Mucosa of rectum (tissue), 2 donors: ENCODE measurements around the gene EIF6.
A peak's percentile ranks its signal among the peaks of the same experiment; 100 is the strongest.
"Not testable (repeated sequence)": the region's sequence is repeated elsewhere in the genome, so short reads cannot be mapped to it uniquely, and the experiment has no call there.

Source experiments
- H3K27ac ChIP-seq, 2 donors: one replicate each; pipeline ENCODE4 v1.7.0; 2013; ENCODE audit warnings: inconsistent platforms in 2 of 2, low read depth in 2 of 2, low read length in 2 of 2
- H3K27me3 ChIP-seq, 2 donors: one replicate each; pipeline ENCODE4 v1.7.0; 2013; ENCODE audit warnings: low read length in 2 of 2; ENCODE audit not compliant: control insufficient read depth in 2 of 2, insufficient read depth in 2 of 2
- H3K36me3 ChIP-seq, 2 donors: one replicate each; pipeline ENCODE4 v1.7.0; 2013; ENCODE audit warnings: low read length in 2 of 2; ENCODE audit not compliant: control insufficient read depth in 2 of 2, insufficient read depth in 2 of 2
- H3K4me1 ChIP-seq, 2 donors: one replicate each; pipeline ENCODE4 v1.7.0; 2013; ENCODE audit warnings: low read length in 2 of 2, mild to moderate bottlenecking in 1 of 2; ENCODE audit not compliant: control insufficient read depth in 2 of 2, insufficient read depth in 2 of 2
- H3K4me3 ChIP-seq, 2 donors: one replicate each; pipeline ENCODE4 v1.7.0; 2013; ENCODE audit warnings: low read length in 2 of 2
- H3K9ac ChIP-seq, 2 donors: one replicate each; pipeline ENCODE4 v1.7.0; 2013; ENCODE audit warnings: low read length in 2 of 2, low read depth in 1 of 2, mild to moderate bottlenecking in 1 of 2
- H3K9me3 ChIP-seq, 2 donors: one replicate each; pipeline ENCODE4 v1.7.0; 2013; ENCODE audit warnings: low read length in 2 of 2; ENCODE audit not compliant: control insufficient read depth in 2 of 2
- donor health status: healthy.
- donor health status: Normal muscosa, but diverticular disease.

Gene EIF6

GRCh38 chr20:35254448-35254999, 30.0 kb downstream of the EIF6 start:
- Histone ChIP-seq H3K9me3 (no peaks in the 10 kb centered on the region), H3K36me3 (peaks cover 0 to 2% of the 10 kb centered on the region in 2 donors), H3K27me3 (no peaks in the 10 kb centered on the region), H3K27ac (no peak overlapping the region), H3K4me3 (no peak overlapping the region), H3K4me1 (peaks cover 3% of the 10 kb centered on the region in 2 donors), H3K9ac (no peak overlapping the region)

- Histone ChIP-seq H3K9ac (no peak overlapping the region), H3K27me3 (no peaks in the 10 kb centered on the region), H3K27ac (no peak overlapping the region), H3K4me1 (peaks cover 3% of the 10 kb centered on the region in 2 donors), H3K36me3 (peaks cover 0 to 2% of the 10 kb centered on the region in 2 donors), H3K9me3 (no peaks in the 10 kb centered on the region), H3K4me3 (no peak overlapping the region)
Observed at GRCh38 chr20:35253010-35253409, 31.6 kb downstream of the EIF6 start.

- peak overlapping the region; percentile 34 to 40 for H3K27ac ChIP-seq
- not testable (repeated sequence) for H3K4me1 ChIP-seq, H3K9me3 ChIP-seq, H3K4me3 ChIP-seq, H3K36me3 ChIP-seq, H3K9ac ChIP-seq, H3K27me3 ChIP-seq
Observed at GRCh38 chr20:35252598-35252997, 32.0 kb downstream of the EIF6 start.

GRCh38 chr20:35252037-35252461, 32.5 kb downstream of the EIF6 start:
- no peak overlapping the region for H3K4me3 ChIP-seq
- H3K9me3 ChIP-seq = no peaks in the 10 kb centered on the region
- peaks cover 0 to under 1% of the 10 kb centered on the region in 2 donors for H3K36me3 ChIP-seq
- no peaks in the 10 kb centered on the region for H3K27me3 ChIP-seq
- peaks cover 3% of the 10 kb centered on the region in 2 donors for H3K4me1 ChIP-seq
- H3K9ac ChIP-seq = no peak overlapping the region
- peak overlapping the region; percentile 34 to 40 for H3K27ac ChIP-seq

DNA sequence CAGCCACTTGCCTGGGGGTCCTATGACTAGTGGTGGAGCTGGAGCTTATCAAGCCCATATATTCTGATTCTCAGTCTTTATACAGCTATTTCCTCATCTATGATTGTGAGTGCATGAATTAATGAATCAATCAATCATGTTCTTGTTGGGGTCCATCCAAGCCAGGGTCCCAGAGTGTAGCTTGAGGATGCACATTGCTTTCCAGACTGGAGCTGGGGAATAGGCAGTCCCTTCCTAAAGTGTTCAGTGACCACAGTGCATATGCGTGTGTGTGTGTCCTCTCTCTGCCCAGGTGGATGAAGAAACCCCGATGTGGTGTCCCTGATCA, 33.0 kb downstream of the EIF6 start:
- peaks cover 3% of the 10 kb centered on the region in 2 donors for H3K4me1 ChIP-seq
- no peaks in the 10 kb centered on the region for H3K9me3 ChIP-seq
- peak overlapping the region in 1 of 2 donors; percentile 40 for H3K27ac ChIP-seq
- no peaks in the 10 kb centered on the region for H3K36me3 ChIP-seq
- no peak overlapping the region for H3K9ac ChIP-seq
- no peak overlapping the region for H3K4me3 ChIP-seq
- no peaks in the 10 kb centered on the region for H3K27me3 ChIP-seq

GRCh38 chr20:35248641-35249475, 35.7 kb downstream of the EIF6 start:
- Histone ChIP-seq H3K36me3 (no peaks in the 10 kb centered on the region), H3K9ac (no peak overlapping the region), H3K9me3 (no peaks in the 10 kb centered on the region), H3K27ac (no peak overlapping the region), H3K4me3 (no peak overlapping the region), H3K27me3 (no peaks in the 10 kb centered on the region), H3K4me1 (peaks cover 3% of the 10 kb centered on the region in 2 donors)

GRCh38 chr20:35246723-35247122, 37.8 kb downstream of the EIF6 start:
- Histone ChIP-seq H3K9me3 (no peaks in the 10 kb centered on the region), H3K9ac (no peak overlapping the region), H3K27me3 (no peaks in the 10 kb centered on the region), H3K4me3 (no peak overlapping the region), H3K27ac (no peak overlapping the region), H3K36me3 (no peaks in the 10 kb centered on the region), H3K4me1 (peaks cover 2 to 3% of the 10 kb centered on the region in 2 donors)

- Histone ChIP-seq H3K27ac (no peak overlapping the region), H3K9ac (no peak overlapping the region), H3K4me1 (no peaks in the 10 kb centered on the region), H3K9me3 (no peaks in the 10 kb centered on the region), H3K4me3 (no peak overlapping the region), H3K27me3 (no peaks in the 10 kb centered on the region), H3K36me3 (no peaks in the 10 kb centered on the region)
Observed at GRCh38 chr20:35243986-35244385, 40.6 kb downstream of the EIF6 start.

DNA sequence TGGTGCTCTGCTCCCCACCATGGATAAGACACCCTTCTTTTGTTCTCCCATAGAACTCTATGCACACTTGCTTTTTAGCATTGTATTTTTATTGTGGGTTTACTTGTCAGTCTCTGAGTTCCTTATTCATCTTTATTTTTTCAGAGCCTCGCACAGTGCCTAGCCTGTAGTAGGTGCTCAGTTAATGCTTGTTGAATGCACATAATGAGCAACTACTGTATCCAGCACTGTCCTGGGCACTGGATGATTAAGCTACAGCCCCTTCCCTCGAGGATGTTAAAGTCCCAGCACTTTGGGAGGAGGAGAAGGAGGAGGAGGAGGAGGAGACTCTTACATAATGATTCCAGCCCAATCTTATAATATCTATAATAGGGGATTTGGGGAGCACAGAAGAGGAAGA, 41.3 kb downstream of the EIF6 start:
- H3K4me3 ChIP-seq = no peak overlapping the region
- no peaks in the 10 kb centered on the region for H3K9me3 ChIP-seq
- H3K9ac ChIP-seq = no peak overlapping the region
- H3K4me1 ChIP-seq = no peaks in the 10 kb centered on the region
- H3K27ac ChIP-seq = no peak overlapping the region
- H3K36me3 ChIP-seq = no peaks in the 10 kb centered on the region
- no peaks in the 10 kb centered on the region for H3K27me3 ChIP-seq

- H3K4me3 ChIP-seq = no peak overlapping the region
- H3K4me1 ChIP-seq = no peaks in the 10 kb centered on the region
- no peak overlapping the region for H3K27ac ChIP-seq
- H3K27me3 ChIP-seq = no peaks in the 10 kb centered on the region
- peaks cover 0 to 4% of the 10 kb centered on the region in 2 donors for H3K36me3 ChIP-seq
- no peaks in the 10 kb centered on the region for H3K9me3 ChIP-seq
- H3K9ac ChIP-seq = no peak overlapping the region
Observed at GRCh38 chr20:35240811-35241293, 43.7 kb downstream of the EIF6 start.
